CD4-positive, CD25-positive, alpha-beta regulatory T cell (primary cell): ENCODE data around the gene PIK3R5. TPM values are rescaled to one million over a fixed set of nuclear protein-coding genes. Genes with fewer than 3 reads are reported as not detected.

Experiments used
- ATAC-seq, 2 donors: fragments of 150-1000 bp; cut with Tn5 transposase; one replicate each; pipeline ENCODE4 v1.10.0; 2021; ENCODE audit warnings: low read depth in 2 of 2, moderate number of reproducible peaks in 2 of 2, moderate library complexity in 1 of 2
- DNase-seq, 3 donors: peaks; one replicate each; pipeline versions ENCODE4 v3.0.0 to v3.0.0-alpha.2; 2012 to 2022; ENCODE audit warnings: mixed read lengths in 1 of 3
- H3K27ac ChIP-seq: one replicate; pipeline ENCODE4 v1.7.0; 2013; ENCODE audit warnings: mild to moderate bottlenecking, low read length; ENCODE audit not compliant: insufficient read depth, poor library complexity, severe bottlenecking
- H3K27me3 ChIP-seq: one replicate; pipeline ENCODE4 v1.7.0; 2013; ENCODE audit warnings: low read length; ENCODE audit not compliant: control insufficient read depth, insufficient read depth
- H3K36me3 ChIP-seq: one replicate; pipeline ENCODE4 v1.7.0; 2013; ENCODE audit warnings: mild to moderate bottlenecking, low read length, moderate library complexity; ENCODE audit not compliant: control insufficient read depth, insufficient read depth
- H3K4me1 ChIP-seq: 2 replicates; pipeline ENCODE4 v1.7.0; 2013; ENCODE audit warnings: mild to moderate bottlenecking, low read length; ENCODE audit not compliant: insufficient read depth, control insufficient read depth, poor library complexity, severe bottlenecking
- H3K4me3 ChIP-seq: one replicate; pipeline ENCODE4 v1.7.0; 2013; ENCODE audit warnings: low read depth, mild to moderate bottlenecking, low read length, moderate library complexity
- H3K9me3 ChIP-seq, 2 experiments: 1 replicate in 1 of 2; 2 replicates in 1 of 2; pipeline ENCODE4 v1.7.0; 2013; ENCODE audit warnings: low read length in 2 of 2, mild to moderate bottlenecking in 1 of 2, moderate library complexity in 1 of 2; ENCODE audit not compliant: control insufficient read depth in 2 of 2
- H3K27ac Mint-ChIP-seq, 3 donors: one replicate each; pipeline ENCODE4 v1.8.0; 2020 to 2022; ENCODE audit warnings: mild to moderate bottlenecking in 3 of 3, mixed read lengths in 3 of 3, moderate library complexity in 2 of 3
- H3K27me3 Mint-ChIP-seq: one replicate; pipeline ENCODE4 v1.8.0; 2022; ENCODE audit warnings: mild to moderate bottlenecking, mixed read lengths
- H3K36me3 Mint-ChIP-seq: one replicate; pipeline ENCODE4 v1.8.0; 2020; ENCODE audit warnings: mixed read lengths
- H3K4me1 Mint-ChIP-seq, 4 donors: one replicate each; pipeline ENCODE4 v1.8.0; 2020 to 2022; ENCODE audit warnings: mixed read lengths in 4 of 4, mild to moderate bottlenecking in 1 of 4
- H3K4me3 Mint-ChIP-seq, 4 donors: one replicate each; pipeline ENCODE4 v1.8.0; 2020 to 2022; ENCODE audit warnings: mild to moderate bottlenecking in 4 of 4, mixed read lengths in 4 of 4, moderate library complexity in 3 of 4
- H3K9me3 Mint-ChIP-seq, 7 donors: one replicate each; pipeline ENCODE4 v1.8.0; 2020 to 2022; ENCODE audit warnings: mixed read lengths in 7 of 7, mild to moderate bottlenecking in 3 of 7, moderate library complexity in 2 of 7
- polyA plus RNA-seq, 4 donors: library from polyadenylated mRNA; unstranded; fragments of 300-500 nt; fragmentation: Illumina TruSeq; gene quantifications; one replicate each; pipeline ENCODE4 v1.2.3, GENCODE V29; 2021
- total RNA-seq: library from RNA; stranded (reverse); gene quantifications from one replicate; pipeline ENCODE4 v1.2.3, GENCODE V29; 2022

PIK3R5 gene
- total and polyA plus RNA-seq, 5 donors from 2014 or later = 34.8 to 275 (median 37.5) TPM

DNA sequence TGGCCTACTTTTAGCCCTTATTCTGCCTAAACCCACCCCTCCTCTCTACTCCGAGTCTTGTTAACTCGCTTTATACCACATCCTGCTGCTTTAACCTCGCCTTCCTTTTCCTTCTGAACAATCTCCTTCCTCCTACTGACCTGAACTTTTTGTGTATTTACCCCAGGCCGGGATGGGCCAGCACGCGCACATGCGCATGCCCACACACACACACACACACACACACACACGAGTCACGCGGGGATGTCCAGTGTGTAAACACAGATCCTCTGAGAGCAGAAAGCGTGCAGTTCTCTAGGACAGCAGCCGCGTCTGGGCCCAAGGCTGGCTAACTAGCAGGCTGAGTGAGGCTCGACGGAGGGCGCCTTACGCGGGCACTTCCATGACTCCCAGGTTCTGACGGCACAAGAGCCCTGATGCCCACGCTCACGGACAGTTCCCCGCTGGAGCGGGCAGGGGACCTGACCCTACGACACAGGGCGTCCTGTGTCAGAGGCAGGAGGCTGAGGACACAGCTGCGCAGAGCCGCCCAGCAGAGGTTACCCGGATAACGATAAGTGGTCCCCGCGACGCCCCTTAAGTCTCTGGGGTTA, 610 bp downstream of the PIK3R5 start:
- H3K4me3 ChIP-seq = peak overlapping the region; percentile 98

DNA sequence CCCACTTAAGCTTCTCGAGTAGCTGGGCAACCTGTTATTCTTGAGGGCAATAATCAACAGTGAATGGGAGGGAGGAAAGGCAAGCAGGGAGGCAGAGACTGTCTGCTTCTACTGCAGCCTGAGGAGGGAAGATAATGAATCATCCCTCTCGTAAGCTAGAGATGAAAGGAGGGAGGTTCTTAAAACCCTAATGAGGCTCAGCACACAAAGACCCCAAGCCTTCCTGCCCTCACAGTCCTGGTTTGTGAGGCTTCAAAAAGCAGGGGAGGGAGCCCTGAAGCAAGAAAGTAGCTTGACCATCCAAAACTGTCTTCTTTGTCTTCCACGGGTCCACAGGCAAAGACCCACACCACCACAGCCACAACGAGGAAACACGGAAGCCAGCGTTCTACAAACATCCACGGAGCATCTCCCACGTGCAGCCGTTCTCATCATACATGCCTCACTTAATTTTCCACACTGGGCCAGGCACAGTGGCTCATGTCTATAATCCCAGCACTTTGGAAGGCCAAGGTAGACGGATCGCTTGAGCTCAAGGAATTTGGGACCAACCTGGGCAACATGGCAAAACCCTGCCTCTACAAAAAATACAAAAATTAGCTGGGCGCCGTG, 1.8 kb downstream of the PIK3R5 start:
- no peaks in the 10 kb centered on the region for H3K27me3 ChIP-seq
- peaks cover 0 to 16% (median 4%) of the 10 kb centered on the region in 7 donors for H3K9me3 Mint-ChIP-seq
- peak overlapping the region; percentile 92 to 95 (median 94) for H3K27ac Mint-ChIP-seq
- H3K27ac ChIP-seq = peak overlapping the region; percentile 87
- no peaks in the 10 kb centered on the region for H3K27me3 Mint-ChIP-seq
- DNase-seq = peak in 1 of 3 donors; percentile 55
- H3K4me3 ChIP-seq = peak overlapping the region; percentile 98
- peaks cover 33% of the 10 kb centered on the region for H3K36me3 ChIP-seq
- H3K4me3 Mint-ChIP-seq = peak overlapping the region; percentile 99 to 100 (median 100)
- peaks cover 0 to 6% of the 10 kb centered on the region in 2 experiments for H3K9me3 ChIP-seq
- peaks cover 68% of the 10 kb centered on the region for H3K4me1 ChIP-seq
- peak; percentile 30 to 36 for ATAC-seq
- H3K4me1 Mint-ChIP-seq = peaks cover 40 to 78% (median 57%) of the 10 kb centered on the region in 4 donors
- peaks cover 46% of the 10 kb centered on the region for H3K36me3 Mint-ChIP-seq

More for the DNA sequence above, 610 bp downstream of the PIK3R5 start:
- Mint-ChIP-seq H3K27ac (peak overlapping the region; percentile 92 to 100 (median 95)), H3K27me3 (no peaks in the 10 kb centered on the region), H3K36me3 (peaks cover 34% of the 10 kb centered on the region), H3K9me3 (peaks cover 0 to 18% (median 4%) of the 10 kb centered on the region in 7 donors), H3K4me3 (peak overlapping the region; percentile 99 to 100 (median 100)), H3K4me1 (peaks cover 34 to 67% (median 46%) of the 10 kb centered on the region in 4 donors)
- peaks cover 0 to 6% of the 10 kb centered on the region in 2 experiments for H3K9me3 ChIP-seq
- H3K27me3 ChIP-seq = no peaks in the 10 kb centered on the region
- DNase-seq (peak in 2 of 3 donors; percentile 59 to 79), ATAC-seq (peak; percentile 39 to 41)
- H3K27ac ChIP-seq = peak overlapping the region; percentile 87
- peaks cover 58% of the 10 kb centered on the region for H3K4me1 ChIP-seq
- peaks cover 22% of the 10 kb centered on the region for H3K36me3 ChIP-seq

GRCh38 chr17:8963014-8963413, 2.5 kb downstream of the PIK3R5 start:
- H3K9me3 ChIP-seq = no peaks in the 10 kb centered on the region
- Mint-ChIP-seq H3K4me3 (peak overlapping the region; percentile 99 to 100 (median 100)), H3K27me3 (no peaks in the 10 kb centered on the region), H3K4me1 (peaks cover 39 to 83% (median 58%) of the 10 kb centered on the region in 4 donors), H3K36me3 (peaks cover 44% of the 10 kb centered on the region), H3K27ac (peak overlapping the region; percentile 92 to 95 (median 94)), H3K9me3 (peaks cover 0 to 9% (median 2%) of the 10 kb centered on the region in 7 donors)
- H3K27ac ChIP-seq = peak overlapping the region; percentile 87
- no peaks in the 10 kb centered on the region for H3K27me3 ChIP-seq
- H3K36me3 ChIP-seq = peaks cover 39% of the 10 kb centered on the region
- ATAC-seq = no peak
- H3K4me1 ChIP-seq = peaks cover 75% of the 10 kb centered on the region
- no peak for DNase-seq
- peak overlapping the region; percentile 98 for H3K4me3 ChIP-seq

DNA sequence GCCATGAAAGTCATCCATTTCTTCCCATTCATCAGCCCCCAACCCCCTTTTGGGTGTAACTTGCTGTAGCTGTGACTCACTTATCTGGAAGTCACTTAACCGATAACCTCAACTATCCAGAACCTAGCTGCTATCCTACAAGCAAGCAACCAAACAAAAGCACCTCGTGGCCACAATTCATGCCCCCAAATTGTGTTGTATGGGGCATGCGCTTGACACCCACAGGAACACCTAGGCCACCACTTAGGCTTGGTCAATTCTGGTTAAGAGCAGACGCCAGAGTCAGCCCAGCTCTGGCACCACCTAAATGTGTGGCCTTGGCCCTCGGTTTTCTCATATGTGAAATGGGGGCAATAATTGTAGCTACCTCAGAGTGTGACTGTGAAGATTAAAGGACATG, 3.7 kb downstream of the PIK3R5 start:
- ATAC-seq (no peak), DNase-seq (no peak)
- Histone ChIP-seq H3K4me1 (peaks cover 85% of the 10 kb centered on the region), H3K9me3 (no peaks in the 10 kb centered on the region), H3K27me3 (no peaks in the 10 kb centered on the region), H3K27ac (peak overlapping the region; percentile 24), H3K36me3 (peaks cover 47% of the 10 kb centered on the region), H3K4me3 (peak overlapping the region; percentile 98)
- no peaks in the 10 kb centered on the region for H3K27me3 Mint-ChIP-seq
- H3K36me3 Mint-ChIP-seq = peaks cover 51% of the 10 kb centered on the region
- peaks cover 43 to 88% (median 65%) of the 10 kb centered on the region in 4 donors for H3K4me1 Mint-ChIP-seq
- H3K27ac Mint-ChIP-seq = peak overlapping the region in 2 of 3 donors; percentile 14 to 92
- H3K4me3 Mint-ChIP-seq = peak overlapping the region; percentile 99 to 100 (median 100)
- H3K9me3 Mint-ChIP-seq = peaks cover 0 to 3% (median 0%) of the 10 kb centered on the region in 7 donors

DNA sequence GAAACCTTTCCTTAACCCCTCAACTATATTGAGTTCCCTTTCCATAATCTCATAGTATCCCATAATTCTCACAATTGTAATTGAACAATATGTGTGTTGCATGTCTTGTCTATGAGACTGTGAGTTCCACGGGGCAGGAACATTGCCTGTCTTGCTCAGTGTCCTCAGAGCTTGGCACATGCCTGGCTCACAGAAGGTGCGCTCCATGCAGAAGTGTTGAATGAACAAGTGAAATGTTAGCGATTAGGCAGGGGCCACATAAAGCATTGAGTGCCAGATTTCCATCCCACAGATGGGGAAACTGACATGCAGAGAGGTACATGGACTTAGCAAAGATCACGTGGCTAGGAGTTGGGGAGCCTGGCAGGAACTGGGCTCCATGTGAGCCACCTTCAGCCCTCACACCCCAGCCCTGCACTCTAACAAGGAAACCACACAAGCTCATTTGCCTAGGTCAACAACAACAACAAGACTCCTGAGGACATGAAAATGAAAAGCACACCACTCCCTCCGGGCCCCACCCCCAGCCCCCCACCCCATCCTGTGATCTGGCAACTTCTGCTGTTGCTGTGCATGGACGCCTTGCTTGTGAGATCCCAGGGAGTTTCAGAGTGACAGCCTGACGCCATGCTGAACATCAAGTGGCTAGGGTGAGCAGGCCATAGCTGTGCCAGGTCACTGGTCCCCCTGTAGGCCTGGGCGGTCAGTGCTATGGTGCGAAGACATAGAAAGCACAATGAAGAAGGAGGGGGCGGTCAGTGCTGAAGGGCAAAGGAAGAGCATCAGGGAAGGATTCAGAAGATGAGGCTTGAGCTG, 5.0 kb downstream of the PIK3R5 start:
- peaks cover 50 to 94% (median 77%) of the 10 kb centered on the region in 4 donors for H3K4me1 Mint-ChIP-seq
- peak overlapping the region; percentile 57 for H3K4me3 ChIP-seq
- H3K27ac Mint-ChIP-seq = peak overlapping the region; percentile 85 to 92 (median 88)
- peak overlapping the region; percentile 77 to 94 (median 84) for H3K4me3 Mint-ChIP-seq
- no peaks in the 10 kb centered on the region for H3K27me3 Mint-ChIP-seq
- peaks cover 51% of the 10 kb centered on the region for H3K36me3 ChIP-seq
- no peaks in the 10 kb centered on the region for H3K9me3 ChIP-seq
- DNase-seq = peak in 1 of 3 donors; percentile 50
- H3K27me3 ChIP-seq = no peaks in the 10 kb centered on the region
- ATAC-seq = no peak
- peaks cover 95% of the 10 kb centered on the region for H3K4me1 ChIP-seq
- peaks cover 0 to 1% (median 0%) of the 10 kb centered on the region in 7 donors for H3K9me3 Mint-ChIP-seq
- H3K36me3 Mint-ChIP-seq = peaks cover 58% of the 10 kb centered on the region
- H3K27ac ChIP-seq = no peak overlapping the region

DNA sequence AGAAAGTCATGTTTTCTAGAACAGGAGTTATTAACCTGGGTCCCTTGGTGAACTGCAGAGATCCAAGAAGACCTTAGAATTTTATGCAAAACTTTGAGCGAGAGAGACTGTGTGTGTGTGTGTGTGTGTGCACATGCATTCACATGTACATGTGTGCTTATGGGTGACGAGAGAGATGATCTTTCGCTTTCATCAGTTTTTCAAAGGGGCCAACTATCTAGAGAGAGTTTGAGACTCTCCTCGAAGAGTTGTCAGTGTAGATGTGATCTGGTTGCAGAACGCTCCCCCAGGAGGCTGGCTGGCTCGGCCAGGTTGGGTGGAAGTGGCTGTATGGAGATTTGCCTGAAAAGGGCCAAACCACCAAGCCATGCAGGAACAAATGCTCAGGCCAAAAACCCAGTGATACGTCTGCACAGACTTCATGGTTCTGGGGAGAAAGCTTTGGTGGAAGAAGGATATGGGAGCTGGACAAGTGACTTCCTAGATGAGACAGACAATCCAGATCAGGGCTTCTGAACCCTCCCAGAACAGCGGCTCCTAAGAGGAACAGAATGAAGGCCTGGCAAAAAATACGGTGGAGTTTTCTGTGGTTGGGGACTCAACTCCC, 6.1 kb downstream of the PIK3R5 start:
- DNase-seq (no peak), ATAC-seq (no peak)
- Mint-ChIP-seq H3K4me1 (peaks cover 56 to 98% (median 81%) of the 10 kb centered on the region in 4 donors), H3K27ac (peak overlapping the region; percentile 15 to 90 (median 67)), H3K36me3 (peaks cover 61% of the 10 kb centered on the region), H3K9me3 (no peaks in the 10 kb centered on the region), H3K27me3 (peaks cover under 1% of the 10 kb centered on the region), H3K4me3 (peak overlapping the region; percentile 67 to 94 (median 84))
- Histone ChIP-seq H3K27me3 (no peaks in the 10 kb centered on the region), H3K9me3 (no peaks in the 10 kb centered on the region), H3K4me3 (peak overlapping the region; percentile 40), H3K4me1 (peaks cover 97% of the 10 kb centered on the region), H3K27ac (no peak overlapping the region), H3K36me3 (peaks cover 51% of the 10 kb centered on the region)

GRCh38 chr17:8957721-8958120, 7.8 kb downstream of the PIK3R5 start:
- Mint-ChIP-seq H3K4me3 (peak overlapping the region; percentile 64 to 88 (median 76)), H3K27me3 (peaks cover 5% of the 10 kb centered on the region), H3K9me3 (peaks cover 0 to 2% (median 0%) of the 10 kb centered on the region in 7 donors), H3K36me3 (peaks cover 56% of the 10 kb centered on the region), H3K27ac (peak overlapping the region; percentile 20 to 97 (median 75)), H3K4me1 (peaks cover 57 to 99% (median 82%) of the 10 kb centered on the region in 4 donors)
- Histone ChIP-seq H3K9me3 (no peaks in the 10 kb centered on the region), H3K4me3 (peak overlapping the region; percentile 61), H3K36me3 (peaks cover 51% of the 10 kb centered on the region), H3K4me1 (peaks cover 97% of the 10 kb centered on the region), H3K27me3 (no peaks in the 10 kb centered on the region), H3K27ac (peak overlapping the region; percentile 86)
- DNase-seq = no peak
- ATAC-seq = no peak
